ENCODE results near the gene LLGL2. TPM values are rescaled to one million over a fixed set of nuclear protein-coding genes. Genes with fewer than 3 reads are reported as not detected.

Gene LLGL2
- polyA plus RNA-seq, 1 donor (not counting 4 experiments of a cell fraction or from before 2014, with no cell fraction given), result 13.8 TPM

GRCh38 chr17:75605790-75606189 is 80.3 kb downstream of the LLGL2 start:
- dilution Hi-C loops (cut with MboI; ENCODE audit: extremely low pct_ligation_motif_present, low sequenced_read_pairs), result no loop called here
- H3K27ac ChIP-seq (ENCODE audit: control insufficient read depth, insufficient read depth, low read length), result no peak overlapping the region

DNA sequence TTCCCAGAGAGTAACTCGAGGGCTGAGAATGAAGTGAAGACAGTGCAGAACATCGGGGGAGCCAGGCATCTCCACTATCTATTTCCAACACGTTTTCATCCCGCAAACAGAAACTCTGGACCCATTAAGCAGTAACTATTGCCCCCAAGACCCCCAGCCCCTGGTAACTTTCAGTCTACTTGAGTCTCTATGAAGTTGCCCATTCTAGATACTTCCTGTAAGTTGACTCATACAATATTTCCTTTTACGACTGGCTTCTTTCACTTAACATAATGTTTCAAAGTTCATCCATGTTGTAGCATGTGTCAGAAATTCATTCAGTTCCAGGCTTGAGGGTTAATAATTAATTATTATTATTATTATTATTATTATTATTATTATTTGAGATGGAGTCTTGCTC is 81.6 kb downstream of the LLGL2 start:
- FAIRE-seq (no peak), DNase-seq (ENCODE audit: low read depth, low spot score) (no peak)
- H2AFZ ChIP-seq (ENCODE audit: control insufficient read depth, low read length), result no peak overlapping the region
- H3K4me1 ChIP-seq (ENCODE audit: control insufficient read depth, extremely low read depth, insufficient read depth, low read length), result peaks cover 6% of the 10 kb centered on the region
- dilution Hi-C loops (cut with MboI; ENCODE audit: extremely low pct_ligation_motif_present, low sequenced_read_pairs), result no loop called here
- no peaks in the 10 kb centered on the region for H3K9me3 ChIP-seq (ENCODE audit: control insufficient read depth, low read depth, low read length)
- no peak overlapping the region for H3K4me2 ChIP-seq (ENCODE audit: control insufficient read depth, extremely low read depth, insufficient read depth, low read depth, low read length)
- no peaks in the 10 kb centered on the region for H3K79me2 ChIP-seq (ENCODE audit: control insufficient read depth, insufficient read depth, low read length)
- H3K9ac ChIP-seq (ENCODE audit: control insufficient read depth, extremely low read depth, insufficient read depth, low read length), result no peak overlapping the region
- H3K36me3 ChIP-seq (ENCODE audit: control insufficient read depth in 2 of 2, extremely low read depth in 1 of 2, insufficient read depth in 2 of 2, low read length in 2 of 2), result no peaks in the 10 kb centered on the region
- no peak overlapping the region for H3K27ac ChIP-seq (ENCODE audit: control insufficient read depth, insufficient read depth, low read length)
- TF ChIP-seq, protein P1, sequence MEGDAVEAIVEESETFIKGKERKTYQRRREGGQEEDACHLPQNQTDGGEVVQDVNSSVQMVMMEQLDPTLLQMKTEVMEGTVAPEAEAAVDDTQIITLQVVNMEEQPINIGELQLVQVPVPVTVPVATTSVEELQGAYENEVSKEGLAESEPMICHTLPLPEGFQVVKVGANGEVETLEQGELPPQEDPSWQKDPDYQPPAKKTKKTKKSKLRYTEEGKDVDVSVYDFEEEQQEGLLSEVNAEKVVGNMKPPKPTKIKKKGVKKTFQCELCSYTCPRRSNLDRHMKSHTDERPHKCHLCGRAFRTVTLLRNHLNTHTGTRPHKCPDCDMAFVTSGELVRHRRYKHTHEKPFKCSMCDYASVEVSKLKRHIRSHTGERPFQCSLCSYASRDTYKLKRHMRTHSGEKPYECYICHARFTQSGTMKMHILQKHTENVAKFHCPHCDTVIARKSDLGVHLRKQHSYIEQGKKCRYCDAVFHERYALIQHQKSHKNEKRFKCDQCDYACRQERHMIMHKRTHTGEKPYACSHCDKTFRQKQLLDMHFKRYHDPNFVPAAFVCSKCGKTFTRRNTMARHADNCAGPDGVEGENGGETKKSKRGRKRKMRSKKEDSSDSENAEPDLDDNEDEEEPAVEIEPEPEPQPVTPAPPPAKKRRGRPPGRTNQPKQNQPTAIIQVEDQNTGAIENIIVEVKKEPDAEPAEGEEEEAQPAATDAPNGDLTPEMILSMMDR (optimal IDR thresholded peaks at IDR 0.05 in 1 of 3, IDR thresholded peaks at IDR 0.05 in 1 of 3, conservative IDR thresholded peaks at IDR 0.05 in 1 of 3; ENCODE audit: extremely low read depth in 1 of 3, insufficient read depth in 2 of 3, low read length in 3 of 3), result no peak
- TF ChIP-seq EZH2 (IDR thresholded peaks at IDR 0.05; ENCODE audit: low read length), result no peak
- no peaks in the 10 kb centered on the region for H3K9me1 ChIP-seq (ENCODE audit: control insufficient read depth, extremely low read depth, insufficient read depth, low read length)
- H3K4me3 ChIP-seq (ENCODE audit: control insufficient read depth in 2 of 3, extremely low read depth in 1 of 3, insufficient read depth in 2 of 3, low read depth in 1 of 3, low read length in 3 of 3), result no peak overlapping the region
- H3K27me3 ChIP-seq (ENCODE audit: control insufficient read depth, extremely low read depth, insufficient read depth, low read length), result peaks cover 8% of the 10 kb centered on the region
- H4K20me1 ChIP-seq (ENCODE audit: control insufficient read depth, extremely low read depth, insufficient read depth, low read length), result no peaks in the 10 kb centered on the region

More at GRCh38 chr17:75605790-75606189, 80.3 kb downstream of the LLGL2 start:
- TF ChIP-seq, protein P1 (optimal IDR thresholded peaks at IDR 0.05 in 1 of 3, IDR thresholded peaks at IDR 0.05 in 1 of 3, conservative IDR thresholded peaks at IDR 0.05 in 1 of 3; ENCODE audit: extremely low read depth in 1 of 3, insufficient read depth in 2 of 3, low read length in 3 of 3), result no peak
- TF ChIP-seq EZH2 (IDR thresholded peaks at IDR 0.05; ENCODE audit: low read length), result no peak
- Histone ChIP-seq H4K20me1 (ENCODE audit: control insufficient read depth, extremely low read depth, insufficient read depth, low read length) (no peaks in the 10 kb centered on the region), H3K27me3 (ENCODE audit: control insufficient read depth, extremely low read depth, insufficient read depth, low read length) (peaks cover 8% of the 10 kb centered on the region), H3K9ac (ENCODE audit: control insufficient read depth, extremely low read depth, insufficient read depth, low read length) (no peak overlapping the region), H3K36me3 (ENCODE audit: control insufficient read depth in 2 of 2, extremely low read depth in 1 of 2, insufficient read depth in 2 of 2, low read length in 2 of 2) (no peaks in the 10 kb centered on the region), H3K4me1 (ENCODE audit: control insufficient read depth, extremely low read depth, insufficient read depth, low read length) (peaks cover 6% of the 10 kb centered on the region), H3K9me3 (ENCODE audit: control insufficient read depth, low read depth, low read length) (no peaks in the 10 kb centered on the region), H3K79me2 (ENCODE audit: control insufficient read depth, insufficient read depth, low read length) (no peaks in the 10 kb centered on the region), H3K4me2 (ENCODE audit: control insufficient read depth, extremely low read depth, insufficient read depth, low read depth, low read length) (no peak overlapping the region), H3K4me3 (ENCODE audit: control insufficient read depth in 2 of 3, extremely low read depth in 1 of 3, insufficient read depth in 2 of 3, low read depth in 1 of 3, low read length in 3 of 3) (no peak overlapping the region), H2AFZ (ENCODE audit: control insufficient read depth, low read length) (no peak overlapping the region), H3K9me1 (ENCODE audit: control insufficient read depth, extremely low read depth, insufficient read depth, low read length) (no peaks in the 10 kb centered on the region)
- FAIRE-seq (no peak), DNase-seq (ENCODE audit: low read depth, low spot score) (no peak)

All from keratinocyte (primary cell).